GM12878 (cell line): ENCODE data around the gene NMB. TPM values are rescaled to one million over a fixed set of nuclear protein-coding genes. Genes with fewer than 3 reads are reported as not detected.

Experiments
- ATAC-seq: fragments of 200-7000 bp; cut with Tn5 transposase; 3 replicates; pipeline ENCODE4 v1.9.1; 2020; ENCODE audit warnings: mild to moderate bottlenecking, moderate library complexity
- BruUV-seq: library from RNA; stranded (reverse); fragments of 400-500 nt; replicated peaks from 2 replicates; lab custom pipeline; 2021; lab: Mats Ljungman, UMichigan
- CTCF ChIA-PET: fragments of 300-600 bp; sonication (Branson Sonifier 250); formaldehyde crosslinking; extraction: SDS; loops from one replicate; lab custom pipeline; 2021; ENCODE audit warnings: inconsistent platforms; lab: Yijun Ruan, JAX
- POLR2A ChIA-PET: fragments of 350-600 bp; formaldehyde crosslinking; extraction: SDS; loops from one replicate; lab custom pipeline; 2021; ENCODE audit warnings: inconsistent platforms; lab: Charles Lee
- RAD21 ChIA-PET: fragments of 300-600 bp; sonication (Branson Sonifier 250); formaldehyde crosslinking; loops from one replicate; lab custom pipeline; 2023; ENCODE audit warnings: antibody characterized with exemption; ENCODE audit not compliant: unreplicated experiment; lab: Charles Lee
- SMC1A ChIA-PET: fragments of 300-600 bp; sonication (Branson Sonifier 250); formaldehyde crosslinking; loops from one replicate; lab custom pipeline; 2023; ENCODE audit not compliant: unreplicated experiment, uncharacterized antibody; lab: Charles Lee
- DNase-seq: peaks from one replicate; pipeline ENCODE4 v3.0.0-alpha.2; 2011; ENCODE audit warnings: low read depth, low spot score
- FAIRE-seq: peaks from 3 replicates; lab custom pipeline; 2011; peaks lifted over from hg19 to GRCh38; lab: Jason Lieb, UNC
- H2AFZ ChIP-seq: 2 replicates; pipeline ENCODE4 v1.6.0; 2011; ENCODE audit warnings: low read depth, low read length, control low read depth; ENCODE audit not compliant: control insufficient read depth
- H3K27ac ChIP-seq: 2 replicates; pipeline ENCODE4 v1.5.1; 2011; ENCODE audit warnings: control low read depth; ENCODE audit not compliant: control insufficient read depth, insufficient read depth
- H3K27me3 ChIP-seq, 2 experiments: replicated peaks in 1 of 2; 2 replicates each; pipeline versions ENCODE4 v1.6.0 to v1.6.1; 2011; ENCODE audit warnings: low read length in 1 of 2; ENCODE audit not compliant: control insufficient read depth in 2 of 2, insufficient read depth in 2 of 2
- H3K36me3 ChIP-seq, 2 experiments: 2 replicates each; pipeline ENCODE4 v1.5.1; 2011; ENCODE audit warnings: low read length in 1 of 2; ENCODE audit not compliant: control insufficient read depth in 2 of 2, insufficient read depth in 2 of 2
- H3K4me1 ChIP-seq: 2 replicates; pipeline ENCODE4 v1.6.1; 2011; ENCODE audit warnings: mild to moderate bottlenecking, low read length, moderate library complexity, mixed read lengths; ENCODE audit not compliant: control insufficient read depth, insufficient read depth
- H3K4me2 ChIP-seq: 2 replicates; pipeline ENCODE4 v1.6.0; 2011; ENCODE audit warnings: control low read depth; ENCODE audit not compliant: control insufficient read depth, insufficient read depth
- H3K4me3 ChIP-seq: fragments of 200-600 bp; sonication (generic); 2 replicates; pipeline ENCODE4 v1.5.1; 2016
- H3K79me2 ChIP-seq: 2 replicates; pipeline ENCODE4 v1.6.0; 2011; ENCODE audit warnings: low read length; ENCODE audit not compliant: control insufficient read depth, insufficient read depth
- H3K9ac ChIP-seq: 2 replicates; pipeline ENCODE4 v1.8.0; 2011; ENCODE audit warnings: low read length, control low read depth, mixed read lengths; ENCODE audit not compliant: control insufficient read depth, insufficient read depth
- H3K9me3 ChIP-seq: replicated peaks from 3 replicates; pipeline ENCODE4 v1.5.1; 2011; ENCODE audit warnings: mild to moderate bottlenecking, low read length; ENCODE audit not compliant: control insufficient read depth, insufficient read depth
- H4K20me1 ChIP-seq: 2 replicates; pipeline ENCODE4 v1.6.0; 2011; ENCODE audit not compliant: control insufficient read depth, insufficient read depth
- ASH2L ChIP-seq: fragments of 300-600, 200-600 bp; sonication (generic); IDR thresholded peaks from 2 replicates; pipeline ENCODE4 v1.6.1; 2017; ENCODE audit warnings: low read depth, mild to moderate bottlenecking, borderline replicate concordance
- BHLHE40 ChIP-seq, 2 experiments: fragments of 450-650 bp in 1 of 2; IDR thresholded peaks; 2 replicates each; pipeline ENCODE4 v1.6.1; 2011 to 2017; ENCODE audit warnings: low read depth in 2 of 2, borderline replicate concordance in 1 of 2, improper control_type of control experiment in 1 of 2, low read length in 1 of 2, mild to moderate bottlenecking in 1 of 2
- ETV6 ChIP-seq, 2 experiments: fragments of 450-650 bp in 1 of 2; IDR thresholded peaks in 1 of 2; conservative IDR thresholded peaks in 1 of 2; 2 replicates each; pipeline ENCODE4 v1.6.1; 2014; ENCODE audit warnings: antibody characterized with exemption in 1 of 2, borderline replicate concordance in 1 of 2, low read depth in 1 of 2, mild to moderate bottlenecking in 1 of 2, moderate library complexity in 1 of 2
- IKZF2 ChIP-seq, 2 experiments: fragments of 450-650 bp; IDR thresholded peaks; 2 replicates each; pipeline ENCODE4 v1.6.1; 2017; ENCODE audit warnings: mild to moderate bottlenecking in 2 of 2, moderate library complexity in 2 of 2
- NBN ChIP-seq: fragments of 450-650 bp; IDR thresholded peaks from 2 replicates; pipeline ENCODE4 v1.6.1; 2016
- SMAD5 ChIP-seq: IDR thresholded peaks from 2 replicates; pipeline ENCODE4 v1.6.1; 2016; ENCODE audit warnings: antibody characterized with exemption, low read depth
- SRF ChIP-seq, 2 experiments: IDR thresholded peaks; 2 replicates each; pipeline ENCODE4 v1.6.1; 2011; ENCODE audit warnings: low read depth in 2 of 2, low read length in 2 of 2, mild to moderate bottlenecking in 1 of 2, moderate library complexity in 1 of 2
- WRNIP1 ChIP-seq: IDR thresholded peaks from 2 replicates; pipeline ENCODE4 v1.6.1; 2011; ENCODE audit warnings: low read depth, low read length, improper control_type of control experiment, borderline replicate concordance
- WGBS: methylation state at CpG from one replicate; pipeline ENCODE4 v1.1.6; 2016; ENCODE audit warnings: low lambda C conversion rate; ENCODE audit not compliant: insufficient replicate concordance, insufficient coverage; ENCODE audit errors: missing lambda C conversion rate; 5-methylcytosine and 5-hydroxymethylcytosine counted together
- in situ Hi-C: fragments of 300-500 bp; cut with MboI; formaldehyde crosslinking; loops from 9 replicates; pipeline ENCODE4 v1.14.3; 2018; ENCODE audit warnings: mixed read lengths
- intact Hi-C: fragments of 100-400 bp; cut with micrococcal nuclease; formaldehyde crosslinking; loops from one replicate; pipeline ENCODE4 v1.14.2; 2022; ENCODE audit not compliant: unreplicated experiment
- polyA plus RNA-seq, 11 experiments: library from polyadenylated mRNA; depleted of rRNA in 4 of 11; unstranded in 6 of 11; stranded (reverse) in 5 of 11; fragments of >200 nt; fragmentation: Nextera tagmentation in 4 of 11; fragmentation: Illumina TruSeq in 1 of 11; extraction: Ambion mirVana in 4 of 11; extraction: Trizol in 1 of 11; gene quantifications; 1 replicate in 1 of 11; 2 replicates in 10 of 11; pipeline versions ENCODE4 v1.2.1 to v1.2.3, GENCODE V29; 2011 to 2016; ENCODE audit warnings: inconsistent platforms in 2 of 11, missing spikeins in 2 of 11, low read depth in 1 of 11
- total RNA-seq, 4 experiments: library from RNA; depleted of rRNA in 3 of 4; stranded (reverse); fragments of >200 nt in 3 of 4; fragmentation: Illumina TruSeq in 1 of 4; extraction: Trizol in 1 of 4; gene quantifications; 2 replicates each; pipeline versions ENCODE4 v1.2.1 to v1.2.3, GENCODE V29; 2013 to 2021
- TF ChIP-seq, protein P1 (sequence below): IDR thresholded peaks from 2 replicates; pipeline ENCODE4 v1.6.1; 2012; ENCODE audit warnings: improper control_type of control experiment, low read depth, low read length; ENCODE audit not compliant: insufficient replicate concordance
- TF ChIP-seq, protein P2 (sequence below): fragments of 450-650 bp; IDR thresholded peaks from 2 replicates; pipeline ENCODE4 v1.6.1; 2017; ENCODE audit warnings: mild to moderate bottlenecking, moderate library complexity
- TF ChIP-seq, protein P3 (sequence below): IDR thresholded peaks from 2 replicates; pipeline ENCODE4 v1.6.1; 2012; ENCODE audit warnings: low read depth, low read length, improper control_type of control experiment

NMB gene
- total and polyA plus RNA-seq, 10 of the 15 experiments (the other 5 are each of a cell fraction or from before 2014, with no cell fraction given): 0.32 to 4.1 (median 1.6) TPM

GRCh38 chr15:84608707-84609284, 49.2 kb downstream of the NMB start:
- no peak overlapping the region for H3K4me2 ChIP-seq
- no peaks in the 10 kb centered on the region for H4K20me1 ChIP-seq
- H3K4me3 ChIP-seq: no peak overlapping the region
- ChIA-PET CTCF (interaction anchor here (0.8 to 1.4 kb wide), 4 partner anchors 10 to 319 kb away, joined by 3 to 5 read pairs (median 4); no protein-coding TSS in a partner anchor), RAD21 (interaction anchor here (0.6 kb wide), 1 partner anchor 33 kb away, joined by 3 read pairs; no protein-coding TSS in a partner anchor), POLR2A (no interaction called here), SMC1A (interaction anchor here (1.0 to 1.8 kb wide), 2 partner anchors 10 to 12 kb away, joined by 3 to 6 read pairs; no protein-coding TSS in a partner anchor)
- intact Hi-C loops: no loop called here
- no peak overlapping the region for H3K27ac ChIP-seq
- H3K36me3 ChIP-seq: peaks cover 0 to 9% of the 10 kb centered on the region in 2 experiments; a peak in 1 of 4 replicates
- no peak overlapping the region for H3K9ac ChIP-seq
- ATAC-seq (no peak), DNase-seq (no peak), FAIRE-seq (no peak)
- WGBS: 0% methylated on average over 1 of the region's 1 CpG
- BruUV-seq: no TSS peak
- H3K4me1 ChIP-seq: peaks cover 21% of the 10 kb centered on the region
- H3K79me2 ChIP-seq: peaks cover 3% of the 10 kb centered on the region
- H3K27me3 ChIP-seq: no peaks in the 10 kb centered on the region
- H3K9me3 ChIP-seq: no peaks in the 10 kb centered on the region
- H2AFZ ChIP-seq: no peak overlapping the region
- in situ Hi-C loops: no loop called here
- TF ChIP-seq IKZF2 (IDR thresholded peaks at IDR 0.05): no peak
- no peak for TF ChIP-seq SRF (IDR thresholded peaks at IDR 0.05; ENCODE audit: low read depth in 2 of 2, low read length in 2 of 2)
- no peak for TF ChIP-seq WRNIP1
- TF ChIP-seq, protein P1, sequence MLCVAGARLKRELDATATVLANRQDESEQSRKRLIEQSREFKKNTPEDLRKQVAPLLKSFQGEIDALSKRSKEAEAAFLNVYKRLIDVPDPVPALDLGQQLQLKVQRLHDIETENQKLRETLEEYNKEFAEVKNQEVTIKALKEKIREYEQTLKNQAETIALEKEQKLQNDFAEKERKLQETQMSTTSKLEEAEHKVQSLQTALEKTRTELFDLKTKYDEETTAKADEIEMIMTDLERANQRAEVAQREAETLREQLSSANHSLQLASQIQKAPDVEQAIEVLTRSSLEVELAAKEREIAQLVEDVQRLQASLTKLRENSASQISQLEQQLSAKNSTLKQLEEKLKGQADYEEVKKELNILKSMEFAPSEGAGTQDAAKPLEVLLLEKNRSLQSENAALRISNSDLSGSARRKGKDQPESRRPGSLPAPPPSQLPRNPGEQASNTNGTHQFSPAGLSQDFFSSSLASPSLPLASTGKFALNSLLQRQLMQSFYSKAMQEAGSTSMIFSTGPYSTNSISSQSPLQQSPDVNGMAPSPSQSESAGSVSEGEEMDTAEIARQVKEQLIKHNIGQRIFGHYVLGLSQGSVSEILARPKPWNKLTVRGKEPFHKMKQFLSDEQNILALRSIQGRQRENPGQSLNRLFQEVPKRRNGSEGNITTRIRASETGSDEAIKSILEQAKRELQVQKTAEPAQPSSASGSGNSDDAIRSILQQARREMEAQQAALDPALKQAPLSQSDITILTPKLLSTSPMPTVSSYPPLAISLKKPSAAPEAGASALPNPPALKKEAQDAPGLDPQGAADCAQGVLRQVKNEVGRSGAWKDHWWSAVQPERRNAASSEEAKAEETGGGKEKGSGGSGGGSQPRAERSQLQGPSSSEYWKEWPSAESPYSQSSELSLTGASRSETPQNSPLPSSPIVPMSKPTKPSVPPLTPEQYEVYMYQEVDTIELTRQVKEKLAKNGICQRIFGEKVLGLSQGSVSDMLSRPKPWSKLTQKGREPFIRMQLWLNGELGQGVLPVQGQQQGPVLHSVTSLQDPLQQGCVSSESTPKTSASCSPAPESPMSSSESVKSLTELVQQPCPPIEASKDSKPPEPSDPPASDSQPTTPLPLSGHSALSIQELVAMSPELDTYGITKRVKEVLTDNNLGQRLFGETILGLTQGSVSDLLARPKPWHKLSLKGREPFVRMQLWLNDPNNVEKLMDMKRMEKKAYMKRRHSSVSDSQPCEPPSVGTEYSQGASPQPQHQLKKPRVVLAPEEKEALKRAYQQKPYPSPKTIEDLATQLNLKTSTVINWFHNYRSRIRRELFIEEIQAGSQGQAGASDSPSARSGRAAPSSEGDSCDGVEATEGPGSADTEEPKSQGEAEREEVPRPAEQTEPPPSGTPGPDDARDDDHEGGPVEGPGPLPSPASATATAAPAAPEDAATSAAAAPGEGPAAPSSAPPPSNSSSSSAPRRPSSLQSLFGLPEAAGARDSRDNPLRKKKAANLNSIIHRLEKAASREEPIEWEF: no peak
- TF ChIP-seq BHLHE40 (IDR thresholded peaks at IDR 0.05; ENCODE audit: borderline replicate concordance in 1 of 2, low read depth in 2 of 2, low read length in 1 of 2): no peak
- TF ChIP-seq NBN: no peak
- TF ChIP-seq ASH2L: no peak
- TF ChIP-seq, protein P2, sequence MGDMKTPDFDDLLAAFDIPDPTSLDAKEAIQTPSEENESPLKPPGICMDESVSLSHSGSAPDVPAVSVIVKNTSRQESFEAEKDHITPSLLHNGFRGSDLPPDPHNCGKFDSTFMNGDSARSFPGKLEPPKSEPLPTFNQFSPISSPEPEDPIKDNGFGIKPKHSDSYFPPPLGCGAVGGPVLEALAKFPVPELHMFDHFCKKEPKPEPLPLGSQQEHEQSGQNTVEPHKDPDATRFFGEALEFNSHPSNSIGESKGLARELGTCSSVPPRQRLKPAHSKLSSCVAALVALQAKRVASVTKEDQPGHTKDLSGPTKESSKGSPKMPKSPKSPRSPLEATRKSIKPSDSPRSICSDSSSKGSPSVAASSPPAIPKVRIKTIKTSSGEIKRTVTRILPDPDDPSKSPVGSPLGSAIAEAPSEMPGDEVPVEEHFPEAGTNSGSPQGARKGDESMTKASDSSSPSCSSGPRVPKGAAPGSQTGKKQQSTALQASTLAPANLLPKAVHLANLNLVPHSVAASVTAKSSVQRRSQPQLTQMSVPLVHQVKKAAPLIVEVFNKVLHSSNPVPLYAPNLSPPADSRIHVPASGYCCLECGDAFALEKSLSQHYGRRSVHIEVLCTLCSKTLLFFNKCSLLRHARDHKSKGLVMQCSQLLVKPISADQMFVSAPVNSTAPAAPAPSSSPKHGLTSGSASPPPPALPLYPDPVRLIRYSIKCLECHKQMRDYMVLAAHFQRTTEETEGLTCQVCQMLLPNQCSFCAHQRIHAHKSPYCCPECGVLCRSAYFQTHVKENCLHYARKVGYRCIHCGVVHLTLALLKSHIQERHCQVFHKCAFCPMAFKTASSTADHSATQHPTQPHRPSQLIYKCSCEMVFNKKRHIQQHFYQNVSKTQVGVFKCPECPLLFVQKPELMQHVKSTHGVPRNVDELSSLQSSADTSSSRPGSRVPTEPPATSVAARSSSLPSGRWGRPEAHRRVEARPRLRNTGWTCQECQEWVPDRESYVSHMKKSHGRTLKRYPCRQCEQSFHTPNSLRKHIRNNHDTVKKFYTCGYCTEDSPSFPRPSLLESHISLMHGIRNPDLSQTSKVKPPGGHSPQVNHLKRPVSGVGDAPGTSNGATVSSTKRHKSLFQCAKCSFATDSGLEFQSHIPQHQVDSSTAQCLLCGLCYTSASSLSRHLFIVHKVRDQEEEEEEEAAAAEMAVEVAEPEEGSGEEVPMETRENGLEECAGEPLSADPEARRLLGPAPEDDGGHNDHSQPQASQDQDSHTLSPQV: no peak
- no peak for TF ChIP-seq SMAD5
- no peak for TF ChIP-seq ETV6 (conservative IDR thresholded peaks at IDR 0.05 in 1 of 2, IDR thresholded peaks at IDR 0.05 in 1 of 2; ENCODE audit: borderline replicate concordance in 1 of 2, low read depth in 1 of 2)
- TF ChIP-seq, protein P3, sequence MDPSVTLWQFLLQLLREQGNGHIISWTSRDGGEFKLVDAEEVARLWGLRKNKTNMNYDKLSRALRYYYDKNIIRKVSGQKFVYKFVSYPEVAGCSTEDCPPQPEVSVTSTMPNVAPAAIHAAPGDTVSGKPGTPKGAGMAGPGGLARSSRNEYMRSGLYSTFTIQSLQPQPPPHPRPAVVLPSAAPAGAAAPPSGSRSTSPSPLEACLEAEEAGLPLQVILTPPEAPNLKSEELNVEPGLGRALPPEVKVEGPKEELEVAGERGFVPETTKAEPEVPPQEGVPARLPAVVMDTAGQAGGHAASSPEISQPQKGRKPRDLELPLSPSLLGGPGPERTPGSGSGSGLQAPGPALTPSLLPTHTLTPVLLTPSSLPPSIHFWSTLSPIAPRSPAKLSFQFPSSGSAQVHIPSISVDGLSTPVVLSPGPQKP: no peak
